Endothelial cell of umbilical vein (primary cell): ENCODE data around the gene H3-3A. TPM values are rescaled to one million over a fixed set of nuclear protein-coding genes. Genes with fewer than 3 reads are reported as not detected.

Experiments
- BruUV-seq: library from RNA; stranded (reverse); fragments of 400-500 nt; replicated peaks from 2 replicates; lab custom pipeline; 2021; lab: Mats Ljungman, UMichigan
- CTCF ChIA-PET: fragments of 300-600, 350-600 bp; sonication (Branson Sonifier 250); formaldehyde crosslinking; loops from one replicate; lab custom pipeline; 2021; ENCODE audit warnings: antibody characterized with exemption, inconsistent platforms; lab: Charles Lee
- POLR2A ChIA-PET: fragments of 300-600, 350-600 bp; sonication (Branson Sonifier 250); formaldehyde crosslinking; loops from one replicate; lab custom pipeline; 2021; ENCODE audit warnings: antibody characterized with exemption, inconsistent platforms; lab: Charles Lee
- DNase-seq: peaks from one replicate; pipeline ENCODE4 v3.0.0-alpha.2; 2011; ENCODE audit warnings: low read depth, low spot score
- FAIRE-seq: peaks from 2 replicates; lab custom pipeline; 2011; peaks lifted over from hg19 to GRCh38; lab: Jason Lieb, UNC
- H2AFZ ChIP-seq: 2 replicates; pipeline ENCODE4 v1.6.0; 2012; ENCODE audit warnings: low read depth, low read length, control low read depth, inconsistent platforms
- H3K27ac ChIP-seq: 2 replicates; pipeline ENCODE4 v1.5.1; 2011; ENCODE audit warnings: low read depth, mild to moderate bottlenecking, control low read depth, low read length, moderate library complexity; ENCODE audit not compliant: insufficient read depth
- H3K27me3 ChIP-seq, 2 experiments: 2 replicates each; pipeline versions ENCODE4 v1.6.0 to v1.6.1; 2011; ENCODE audit warnings: low read length in 2 of 2, mixed read lengths in 1 of 2; ENCODE audit not compliant: control insufficient read depth in 2 of 2, insufficient read depth in 2 of 2
- H3K36me3 ChIP-seq, 2 experiments: 2 replicates in 1 of 2; 3 replicates in 1 of 2; pipeline ENCODE4 v1.5.1; 2011; ENCODE audit warnings: low read length in 2 of 2, mild to moderate bottlenecking in 1 of 2, moderate library complexity in 1 of 2; ENCODE audit not compliant: control insufficient read depth in 2 of 2, insufficient read depth in 2 of 2; ENCODE audit errors: extremely low read depth in 1 of 2
- H3K4me1 ChIP-seq: 3 replicates; pipeline ENCODE4 v1.5.1; 2011; ENCODE audit warnings: mild to moderate bottlenecking, low read length; ENCODE audit not compliant: control insufficient read depth, insufficient read depth; ENCODE audit errors: extremely low read depth
- H3K4me2 ChIP-seq: 2 replicates; pipeline ENCODE4 v1.6.1; 2011; ENCODE audit warnings: low read length, control low read depth, mixed read lengths; ENCODE audit not compliant: insufficient read depth
- H3K4me3 ChIP-seq, 3 experiments: fragments of 200-600 bp in 1 of 3; sonication (generic), shearing (Covaris generic) in 1 of 3; replicated peaks in 1 of 3; 2 replicates each; pipeline ENCODE4 v1.5.1; 2011 to 2016; ENCODE audit warnings: control low read depth in 3 of 3, low read length in 3 of 3, mild to moderate bottlenecking in 2 of 3, inconsistent platforms in 1 of 3, low read depth in 1 of 3, moderate library complexity in 1 of 3; ENCODE audit not compliant: insufficient read depth in 1 of 3
- H3K79me2 ChIP-seq: 2 replicates; pipeline ENCODE4 v1.6.0; 2012; ENCODE audit warnings: low read length, inconsistent platforms; ENCODE audit not compliant: control insufficient read depth, insufficient read depth
- H3K9ac ChIP-seq: replicated peaks from 2 replicates; pipeline ENCODE3; 2011; ENCODE audit warnings: low read length, control low read depth; ENCODE audit not compliant: insufficient read depth; ENCODE audit errors: extremely low read depth
- H3K9me1 ChIP-seq: replicated peaks from 3 replicates; pipeline ENCODE4 v1.6.0; 2011; ENCODE audit warnings: mild to moderate bottlenecking, low read length; ENCODE audit not compliant: control insufficient read depth, insufficient read depth; ENCODE audit errors: extremely low read depth
- H3K9me3 ChIP-seq: replicated peaks from 2 replicates; pipeline ENCODE4 v1.5.1; 2012; ENCODE audit warnings: low read length, inconsistent platforms; ENCODE audit not compliant: control insufficient read depth, insufficient read depth
- H4K20me1 ChIP-seq: replicated peaks from 2 replicates; pipeline ENCODE3; 2011; ENCODE audit warnings: mild to moderate bottlenecking, low read length; ENCODE audit not compliant: control insufficient read depth, insufficient read depth; ENCODE audit errors: extremely low read depth
- EZH2 ChIP-seq: IDR thresholded peaks from 2 replicates; pipeline ENCODE4 v1.6.1; 2012; ENCODE audit warnings: borderline replicate concordance, low read depth, mild to moderate bottlenecking, moderate library complexity, low read length, inconsistent platforms; ENCODE audit not compliant: severe bottlenecking
- FOS ChIP-seq: IDR thresholded peaks from 2 replicates; pipeline ENCODE4 v1.6.1; 2011; ENCODE audit warnings: mild to moderate bottlenecking, low read length, moderate library complexity, borderline replicate concordance; ENCODE audit not compliant: insufficient read depth
- GATA2 ChIP-seq: IDR thresholded peaks from 2 replicates; pipeline ENCODE4 v1.7.0; 2011; ENCODE audit warnings: low read depth, mild to moderate bottlenecking, moderate library complexity, mixed read lengths, low read length; ENCODE audit not compliant: insufficient read length, insufficient read depth
- JUN ChIP-seq: IDR thresholded peaks from 2 replicates; pipeline ENCODE4 v1.6.1; 2011; ENCODE audit warnings: borderline replicate concordance, low read depth; ENCODE audit not compliant: insufficient read length, insufficient read depth
- MYC ChIP-seq: IDR thresholded peaks from one replicate; pipeline ENCODE4 v1.6.1; 2011; ENCODE audit warnings: mild to moderate bottlenecking, low read depth, low read length
- POLR2A ChIP-seq: IDR thresholded peaks from 2 replicates; pipeline ENCODE4 v1.6.1; 2012; ENCODE audit warnings: low read depth, mild to moderate bottlenecking, control low read depth, low read length
- POLR2AphosphoS5 ChIP-seq: IDR thresholded peaks from 2 replicates; pipeline ENCODE4 v1.6.1; 2012; ENCODE audit warnings: low read depth, mild to moderate bottlenecking, control low read depth, low read length, moderate library complexity; ENCODE audit not compliant: insufficient read depth
- dilution Hi-C: fragments of 300-500 bp; cut with MboI; formaldehyde crosslinking; loops from one replicate; pipeline ENCODE4 v1.15.0; 2019; ENCODE audit warnings: low sequenced_read_pairs; ENCODE audit not compliant: extremely low pct_ligation_motif_present
- intact Hi-C: fragments of 100-400 bp; cut with micrococcal nuclease; formaldehyde crosslinking; loops from one replicate; pipeline ENCODE4 v1.10.0; 2022
- polyA plus RNA-seq, 4 experiments: library from polyadenylated mRNA; depleted of rRNA in 3 of 4; stranded (reverse) in 3 of 4; unstranded in 1 of 4; fragments of >200 nt; gene quantifications; 2 replicates each; pipeline versions ENCODE4 v1.2.1 to v1.2.3, GENCODE V29; 2011 to 2012; ENCODE audit warnings: missing spikeins in 1 of 4
- total RNA-seq: library from RNA; stranded (reverse); gene quantifications from 2 replicates; pipeline ENCODE4 v1.2.3, GENCODE V29; 2021
- TF ChIP-seq, protein P1 (sequence below), 2 donors: IDR thresholded peaks; 1 replicate in 1 of 2; 2 replicates in 1 of 2; pipeline ENCODE4 v1.5.1; 2011; ENCODE audit warnings: low read length in 2 of 2, mild to moderate bottlenecking in 2 of 2, moderate library complexity in 2 of 2, control low read depth in 1 of 2, inconsistent platforms in 1 of 2, low read depth in 1 of 2; ENCODE audit not compliant: insufficient read depth in 1 of 2; ENCODE audit errors: extremely low read depth in 1 of 2
- TF ChIP-seq, protein P2 (sequence below): IDR thresholded peaks from 2 replicates; pipeline ENCODE4 v1.6.1; 2011; ENCODE audit not compliant: insufficient read depth, insufficient read length

Gene H3-3A
- total and polyA plus RNA-seq, 2 donors (not counting 3 experiments of a cell fraction or from before 2014, with no cell fraction given): 426 to 477 TPM

DNA sequence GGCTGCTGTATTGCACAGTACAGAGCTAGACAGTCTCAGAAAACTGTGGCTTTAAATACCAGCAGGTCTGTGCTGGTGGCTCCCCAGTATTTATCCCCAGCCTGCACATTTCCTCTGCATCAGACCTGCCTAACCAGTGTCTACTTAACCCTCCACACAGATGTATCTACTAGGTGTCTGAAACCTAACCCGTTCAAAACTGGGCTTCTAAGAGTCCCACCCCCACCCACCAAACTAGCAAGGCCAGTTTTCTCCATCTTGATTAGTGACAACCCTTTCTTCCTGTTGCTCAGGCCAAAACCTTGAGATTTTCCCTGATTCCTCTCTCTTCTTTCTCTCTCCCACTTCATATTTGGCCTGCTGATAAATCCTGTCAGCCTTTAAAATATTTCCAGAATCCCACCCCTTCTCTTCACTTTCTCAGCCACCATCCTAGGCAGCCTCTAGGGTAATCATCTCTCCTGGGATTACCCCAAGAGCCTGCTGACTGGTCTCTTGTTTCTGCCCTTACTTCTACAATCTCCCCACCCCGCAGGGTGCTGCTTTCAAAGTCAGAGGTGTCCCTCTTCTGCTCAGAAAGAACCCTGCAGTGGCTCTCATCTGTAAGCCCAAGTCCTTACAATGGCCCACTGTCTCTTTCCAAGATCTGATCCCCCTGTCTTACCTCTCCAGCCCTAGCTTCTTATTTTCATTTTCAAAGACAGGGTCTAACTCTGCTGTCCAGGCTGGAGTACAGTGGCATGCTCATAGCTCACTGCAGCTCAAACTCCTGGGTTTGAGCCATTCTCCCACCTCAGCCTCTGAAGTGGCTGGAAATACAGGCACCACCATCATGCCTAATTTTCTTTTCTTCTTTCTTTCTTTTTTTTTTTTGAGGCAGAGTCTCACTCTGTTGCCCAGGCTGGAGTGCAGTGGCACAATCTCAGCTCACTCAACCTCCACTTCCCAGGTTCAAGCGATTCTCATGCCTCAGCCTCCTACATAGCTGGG, 45.2 kb downstream of the H3-3A start:
- BruUV-seq: no TSS peak
- no peak overlapping the region for H3K9ac ChIP-seq
- H3K27me3 ChIP-seq: no peaks in the 10 kb centered on the region
- DNase-seq (no peak), FAIRE-seq (no peak)
- no peaks in the 10 kb centered on the region for H3K79me2 ChIP-seq
- intact Hi-C loops: no loop called here
- no peaks in the 10 kb centered on the region for H3K36me3 ChIP-seq
- peaks cover 13% of the 10 kb centered on the region for H3K4me1 ChIP-seq
- no peak for TF ChIP-seq POLR2A
- no peak for TF ChIP-seq EZH2
- TF ChIP-seq, protein P1, sequence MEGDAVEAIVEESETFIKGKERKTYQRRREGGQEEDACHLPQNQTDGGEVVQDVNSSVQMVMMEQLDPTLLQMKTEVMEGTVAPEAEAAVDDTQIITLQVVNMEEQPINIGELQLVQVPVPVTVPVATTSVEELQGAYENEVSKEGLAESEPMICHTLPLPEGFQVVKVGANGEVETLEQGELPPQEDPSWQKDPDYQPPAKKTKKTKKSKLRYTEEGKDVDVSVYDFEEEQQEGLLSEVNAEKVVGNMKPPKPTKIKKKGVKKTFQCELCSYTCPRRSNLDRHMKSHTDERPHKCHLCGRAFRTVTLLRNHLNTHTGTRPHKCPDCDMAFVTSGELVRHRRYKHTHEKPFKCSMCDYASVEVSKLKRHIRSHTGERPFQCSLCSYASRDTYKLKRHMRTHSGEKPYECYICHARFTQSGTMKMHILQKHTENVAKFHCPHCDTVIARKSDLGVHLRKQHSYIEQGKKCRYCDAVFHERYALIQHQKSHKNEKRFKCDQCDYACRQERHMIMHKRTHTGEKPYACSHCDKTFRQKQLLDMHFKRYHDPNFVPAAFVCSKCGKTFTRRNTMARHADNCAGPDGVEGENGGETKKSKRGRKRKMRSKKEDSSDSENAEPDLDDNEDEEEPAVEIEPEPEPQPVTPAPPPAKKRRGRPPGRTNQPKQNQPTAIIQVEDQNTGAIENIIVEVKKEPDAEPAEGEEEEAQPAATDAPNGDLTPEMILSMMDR (IDR thresholded peaks at IDR 0.05; ENCODE audit: extremely low read depth in 1 of 2, insufficient read depth in 1 of 2, low read depth in 1 of 2, low read length in 2 of 2): no peak
- TF ChIP-seq POLR2AphosphoS5: no peak
- no peak for TF ChIP-seq FOS
- TF ChIP-seq GATA2: no peak
- TF ChIP-seq JUN: no peak
- TF ChIP-seq, protein P2, sequence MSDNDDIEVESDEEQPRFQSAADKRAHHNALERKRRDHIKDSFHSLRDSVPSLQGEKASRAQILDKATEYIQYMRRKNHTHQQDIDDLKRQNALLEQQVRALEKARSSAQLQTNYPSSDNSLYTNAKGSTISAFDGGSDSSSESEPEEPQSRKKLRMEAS: no peak
- no peak for TF ChIP-seq MYC
- CTCF ChIA-PET: interaction anchor here (2.4 to 6.4 kb wide), 2 partner anchors 18 to 43 kb away, joined by 10 to 55 read pairs; no protein-coding TSS in a partner anchor
- H3K4me2 ChIP-seq: no peak overlapping the region
- no peaks in the 10 kb centered on the region for H3K9me3 ChIP-seq
- H3K9me1 ChIP-seq: no peaks in the 10 kb centered on the region
- POLR2A ChIA-PET: interaction anchor here (0.7 kb wide), 1 partner anchor 39 kb away, joined by 5 read pairs; no protein-coding TSS in a partner anchor
- dilution Hi-C loops: no loop called here
- no peak overlapping the region for H3K27ac ChIP-seq
- H2AFZ ChIP-seq: no peak overlapping the region
- no peaks in the 10 kb centered on the region for H4K20me1 ChIP-seq
- H3K4me3 ChIP-seq: no peak overlapping the region
